NB4 (cell line): Measurements from ENCODE around the gene TFEB.

Source experiments
- DNase-seq: peaks from one replicate; pipeline ENCODE4 v3.0.0; 2010; ENCODE audit warnings: low read depth
- H3K4me3 ChIP-seq: one replicate; pipeline ENCODE4 v1.5.1; 2011; ENCODE audit warnings: mild to moderate bottlenecking, low read depth, low read length, moderate library complexity
- MYC ChIP-seq: IDR thresholded peaks from 2 replicates; pipeline ENCODE4 v1.6.1; 2011; ENCODE audit warnings: low read depth, low read length
- POLR2A ChIP-seq: IDR thresholded peaks from 2 replicates; pipeline ENCODE4 v1.6.1; 2011; ENCODE audit warnings: mild to moderate bottlenecking; ENCODE audit not compliant: insufficient read length; ENCODE audit errors: extremely low read depth
- TF ChIP-seq, protein P1 (sequence below): IDR thresholded peaks from 2 replicates; pipeline ENCODE4 v1.6.1; 2011; ENCODE audit warnings: low read depth, low read length
- TF ChIP-seq, protein P2 (sequence below): IDR thresholded peaks from one replicate; pipeline ENCODE4 v1.5.1; 2012; ENCODE audit warnings: low read depth, low read length

TFEB gene

DNA sequence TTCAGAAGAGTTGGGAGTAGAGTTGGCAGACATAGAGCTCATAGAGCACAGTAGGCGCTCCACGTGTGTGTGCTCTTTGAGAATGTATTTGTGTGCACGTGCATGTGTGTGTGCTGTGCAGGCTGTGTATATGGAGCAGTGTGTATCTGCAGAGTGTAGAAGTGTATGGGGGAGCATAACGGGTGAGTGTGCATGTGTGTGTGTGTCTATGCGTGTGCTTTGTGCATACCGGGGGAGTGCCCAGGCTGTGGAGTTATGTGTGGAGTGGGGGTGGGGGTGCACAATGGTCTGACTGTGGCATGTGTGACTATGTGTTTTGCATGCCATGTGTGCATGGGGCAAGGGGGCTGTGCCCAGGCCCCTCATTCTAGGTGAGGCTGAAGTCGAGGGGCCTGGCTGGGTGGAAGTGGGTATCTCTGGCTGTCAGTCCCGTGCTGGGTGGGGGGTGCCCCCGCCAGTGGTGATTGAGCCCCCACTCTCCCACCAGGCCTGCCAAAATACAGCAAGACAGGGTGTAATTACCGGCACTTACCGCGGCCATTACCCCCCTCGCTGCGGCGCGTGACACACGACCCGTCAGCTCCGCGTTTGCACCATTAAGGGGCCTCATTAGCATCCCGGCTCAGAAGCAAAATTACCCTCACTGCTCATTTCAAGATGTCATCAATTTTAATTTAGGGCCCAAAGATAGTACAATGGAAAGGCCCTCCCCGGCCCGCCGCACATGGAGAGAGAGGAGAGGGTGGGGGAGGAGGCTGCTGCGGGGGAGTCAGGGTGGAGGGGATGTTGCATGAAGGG is 58.1 kb downstream of the TFEB start:
- no peak overlapping the region for H3K4me3 ChIP-seq
- DNase-seq = no peak
- TF ChIP-seq, protein P1, sequence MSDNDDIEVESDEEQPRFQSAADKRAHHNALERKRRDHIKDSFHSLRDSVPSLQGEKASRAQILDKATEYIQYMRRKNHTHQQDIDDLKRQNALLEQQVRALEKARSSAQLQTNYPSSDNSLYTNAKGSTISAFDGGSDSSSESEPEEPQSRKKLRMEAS = no peak
- TF ChIP-seq MYC (no peak), POLR2A (no peak)
- TF ChIP-seq, protein P2, sequence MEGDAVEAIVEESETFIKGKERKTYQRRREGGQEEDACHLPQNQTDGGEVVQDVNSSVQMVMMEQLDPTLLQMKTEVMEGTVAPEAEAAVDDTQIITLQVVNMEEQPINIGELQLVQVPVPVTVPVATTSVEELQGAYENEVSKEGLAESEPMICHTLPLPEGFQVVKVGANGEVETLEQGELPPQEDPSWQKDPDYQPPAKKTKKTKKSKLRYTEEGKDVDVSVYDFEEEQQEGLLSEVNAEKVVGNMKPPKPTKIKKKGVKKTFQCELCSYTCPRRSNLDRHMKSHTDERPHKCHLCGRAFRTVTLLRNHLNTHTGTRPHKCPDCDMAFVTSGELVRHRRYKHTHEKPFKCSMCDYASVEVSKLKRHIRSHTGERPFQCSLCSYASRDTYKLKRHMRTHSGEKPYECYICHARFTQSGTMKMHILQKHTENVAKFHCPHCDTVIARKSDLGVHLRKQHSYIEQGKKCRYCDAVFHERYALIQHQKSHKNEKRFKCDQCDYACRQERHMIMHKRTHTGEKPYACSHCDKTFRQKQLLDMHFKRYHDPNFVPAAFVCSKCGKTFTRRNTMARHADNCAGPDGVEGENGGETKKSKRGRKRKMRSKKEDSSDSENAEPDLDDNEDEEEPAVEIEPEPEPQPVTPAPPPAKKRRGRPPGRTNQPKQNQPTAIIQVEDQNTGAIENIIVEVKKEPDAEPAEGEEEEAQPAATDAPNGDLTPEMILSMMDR = no peak

DNA sequence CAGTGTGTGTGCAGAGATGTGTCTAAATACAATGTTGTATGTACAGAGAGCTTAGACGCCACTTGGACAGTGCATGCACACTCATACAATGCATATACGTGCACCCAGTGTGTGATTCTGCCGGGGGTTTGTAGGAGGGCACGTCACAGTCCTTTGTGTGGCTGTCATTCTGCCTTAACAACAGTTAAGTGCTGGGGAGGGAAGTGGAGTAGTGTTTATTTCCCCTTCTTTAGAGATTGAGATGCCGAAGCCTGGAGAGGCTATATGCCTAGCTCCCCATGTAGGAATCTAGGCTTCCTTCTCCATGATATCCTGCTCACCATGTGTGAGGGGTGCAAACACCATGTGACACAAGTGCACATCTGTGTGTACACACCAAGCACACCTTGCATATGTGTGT is 59.0 kb downstream of the TFEB start:
- DNase-seq = no peak
- H3K4me3 ChIP-seq = no peak overlapping the region
- TF ChIP-seq, protein P2 = no peak
- TF ChIP-seq POLR2A (no peak), MYC (no peak)
- TF ChIP-seq, protein P1 = no peak

DNA sequence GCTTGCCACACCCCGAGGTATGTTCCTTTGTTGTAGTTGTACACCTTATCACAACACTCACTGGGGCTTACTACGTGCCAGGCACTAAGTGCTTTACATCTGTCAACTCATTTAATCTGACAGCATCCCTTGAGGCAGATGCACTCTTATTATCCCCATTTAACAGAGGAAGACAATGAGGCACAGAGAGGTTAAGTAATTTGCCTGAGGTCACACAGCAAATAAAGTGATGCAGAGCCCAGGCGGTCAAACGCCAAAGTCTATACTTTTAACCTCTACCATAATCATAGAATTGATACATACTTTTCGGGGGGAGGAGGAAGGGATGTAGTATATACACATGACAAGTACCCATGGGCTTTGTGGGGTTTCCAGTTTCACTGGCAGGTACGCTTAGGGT is 59.4 kb downstream of the TFEB start:
- TF ChIP-seq, protein P1 = no peak
- no peak for TF ChIP-seq MYC
- H3K4me3 ChIP-seq = no peak overlapping the region
- DNase-seq = no peak

DNA sequence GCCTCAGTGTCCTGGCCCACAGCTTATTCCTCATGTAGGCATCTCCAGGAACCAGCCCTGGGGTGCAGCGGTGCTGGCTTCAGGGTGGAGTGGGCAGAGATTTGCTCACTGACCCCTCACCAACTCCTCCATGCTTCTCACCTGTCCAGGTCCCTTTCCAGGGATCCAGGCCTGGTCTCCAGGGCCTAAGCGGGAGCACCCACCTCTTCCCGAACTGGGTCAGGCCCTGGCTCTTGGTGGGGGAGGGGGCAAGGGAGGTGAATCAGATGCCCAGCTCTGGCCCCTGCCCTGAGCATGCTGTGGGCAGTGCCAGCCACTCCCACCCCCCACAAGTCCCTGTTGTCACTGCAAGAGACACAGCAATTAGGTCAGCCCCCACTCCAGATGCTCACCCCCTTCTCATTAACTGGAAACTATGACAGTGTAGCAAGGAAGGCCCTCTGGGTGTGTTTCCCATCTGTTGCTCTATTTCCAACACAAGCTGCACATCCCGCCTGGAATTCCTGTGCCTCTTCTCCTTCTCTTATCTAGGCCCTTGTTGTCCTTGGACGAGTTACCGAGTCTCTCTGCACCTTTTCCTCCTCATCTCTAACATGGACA is 60.1 kb downstream of the TFEB start:
- no peak overlapping the region for H3K4me3 ChIP-seq
- TF ChIP-seq, protein P1 = no peak
- TF ChIP-seq MYC = no peak
- TF ChIP-seq, protein P2 = no peak
- no peak for TF ChIP-seq POLR2A
- DNase-seq = no peak

DNA sequence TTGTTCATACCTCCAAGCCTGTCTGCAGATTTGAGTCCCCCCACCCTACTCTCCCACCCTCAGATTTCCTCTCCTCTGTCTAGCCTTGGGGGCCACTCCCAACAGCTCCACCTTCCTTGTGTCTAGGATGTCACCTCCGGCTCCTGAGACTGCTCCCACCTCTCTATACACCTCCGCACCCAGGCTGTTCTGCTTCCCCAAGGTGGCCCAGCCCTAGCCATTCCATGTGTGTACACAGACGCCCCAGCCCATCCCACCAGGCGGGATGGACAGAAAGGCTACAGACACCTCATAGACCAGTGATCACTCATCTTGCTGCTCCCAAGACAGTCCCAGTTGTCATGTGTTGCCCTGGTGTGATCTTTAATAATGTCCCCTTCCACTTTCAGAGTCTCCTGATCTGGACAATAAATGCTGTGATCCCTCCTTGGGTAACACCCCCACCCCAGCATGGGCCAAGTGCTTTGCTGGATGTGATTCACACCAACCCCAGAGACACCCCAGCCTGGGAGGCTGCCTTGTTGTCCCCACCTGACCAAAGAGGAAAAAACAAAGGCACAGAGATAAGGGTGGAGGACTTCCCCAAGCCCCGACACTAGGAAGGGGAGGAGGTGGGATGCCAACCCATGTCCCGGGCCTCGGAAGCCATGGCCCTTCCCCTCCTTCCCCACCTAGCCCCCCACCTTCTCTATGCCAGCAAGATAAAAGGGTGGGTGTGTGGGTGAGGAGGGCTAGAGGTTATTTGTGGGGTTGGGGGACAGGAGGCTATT is 61.0 kb downstream of the TFEB start:
- no peak for TF ChIP-seq MYC
- TF ChIP-seq, protein P2 = no peak
- H3K4me3 ChIP-seq = no peak overlapping the region
- DNase-seq = no peak

DNA sequence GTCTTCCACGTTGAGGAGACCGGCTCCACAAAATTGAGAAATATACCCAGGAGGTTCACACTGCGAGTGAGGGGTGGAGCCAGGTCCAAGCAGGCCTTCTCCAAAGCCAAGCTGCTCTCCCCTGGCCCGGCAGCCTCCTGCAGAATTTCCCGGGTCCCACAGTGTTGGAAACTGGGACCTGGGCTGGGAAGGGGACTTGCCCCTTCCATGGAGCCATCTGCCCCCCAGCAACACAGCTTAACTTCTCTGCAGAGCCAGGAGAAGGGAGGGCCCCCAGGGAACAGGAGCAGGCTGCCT is 61.8 kb downstream of the TFEB start:
- TF ChIP-seq POLR2A (no peak), MYC (no peak)
- TF ChIP-seq, protein P2 = no peak
- TF ChIP-seq, protein P1 = no peak
- no peak for DNase-seq
- H3K4me3 ChIP-seq = no peak overlapping the region
